NOMO-1 treated with dmso at 0.1 percent for 144 hours (cell line): ENCODE results near the gene IL3RA.

Experiments used
- DNase-seq: peaks from one replicate; lab custom pipeline; 2025; ENCODE audit not compliant: unreplicated experiment; lab: John Stamatoyannopoulos, UW

IL3RA gene

DNA sequence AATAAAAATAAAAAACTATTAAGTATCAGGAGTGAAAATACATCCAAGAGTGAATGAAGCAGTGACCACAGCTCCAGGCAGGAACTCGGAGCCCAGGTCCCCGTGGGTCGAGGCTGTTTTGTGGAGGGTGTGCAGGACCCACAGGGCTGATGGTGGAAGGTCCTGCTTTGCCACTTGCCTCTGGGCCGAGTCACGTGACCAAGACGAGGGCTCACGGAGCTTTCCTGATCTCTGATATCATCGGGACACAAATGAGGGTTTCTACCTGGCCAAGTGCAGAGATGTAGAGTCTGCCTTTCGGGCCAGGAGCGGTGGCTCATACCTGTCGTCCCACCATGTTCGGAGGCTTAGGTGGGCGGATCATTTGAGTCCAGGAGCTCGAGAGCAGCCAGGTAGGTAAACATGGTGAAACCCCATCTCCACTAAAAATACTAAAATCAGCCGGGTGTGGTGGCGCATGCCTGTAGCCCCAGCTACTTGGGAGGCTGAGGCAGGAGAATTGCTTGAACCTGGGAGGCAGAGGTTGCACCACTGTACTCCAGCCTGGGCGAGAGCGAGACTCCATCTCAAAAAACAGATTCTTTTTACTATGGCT lies 48.2 kb downstream of the IL3RA start:
- no peak for DNase-seq

DNA sequence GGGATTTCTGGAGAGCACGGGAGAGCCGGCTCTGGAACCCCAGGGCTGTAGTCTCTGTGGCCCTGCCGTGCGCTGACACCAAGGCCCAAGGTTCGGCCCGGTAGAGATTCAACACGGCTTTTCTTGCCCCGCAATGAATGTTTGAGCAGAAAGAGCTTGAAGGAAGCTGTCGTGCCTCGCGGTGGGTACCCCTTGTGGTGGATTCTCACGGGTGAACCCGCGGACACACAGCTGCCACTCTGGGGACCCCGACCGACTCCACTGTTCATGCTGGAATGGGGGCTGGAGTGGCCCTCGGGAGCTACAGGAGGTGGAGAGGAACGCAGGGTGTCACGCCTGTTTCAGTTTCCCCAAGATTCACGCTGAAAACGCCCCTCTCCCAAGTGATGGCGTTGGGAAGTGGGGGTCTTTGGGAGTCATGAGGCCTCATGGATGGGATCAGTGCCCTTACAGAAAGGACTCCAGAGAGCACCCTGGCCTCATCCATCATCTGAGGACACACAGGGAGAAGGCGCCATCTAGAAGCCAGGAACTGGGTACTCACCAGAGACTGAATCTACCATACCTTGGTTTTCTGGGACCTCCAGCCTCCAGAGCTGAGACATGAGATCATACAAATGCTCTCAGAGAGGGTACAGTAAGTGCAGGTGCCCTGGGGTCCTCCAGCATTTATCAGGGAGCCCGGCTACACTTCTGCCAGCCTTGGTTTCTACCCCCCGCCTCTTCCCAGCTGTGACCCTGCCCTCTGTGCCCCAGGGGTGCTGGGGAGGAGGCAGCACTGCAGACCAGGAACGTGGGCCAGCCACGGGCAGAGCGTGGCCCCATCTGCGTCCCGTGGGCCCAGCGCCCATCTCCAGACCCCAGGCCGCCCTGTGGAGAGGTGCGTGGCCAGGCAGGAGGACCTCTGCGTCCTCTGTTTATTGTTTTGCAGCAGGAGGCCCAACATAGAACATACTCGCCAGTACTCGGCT lies 49.0 kb downstream of the IL3RA start:
- DNase-seq = no peak

DNA sequence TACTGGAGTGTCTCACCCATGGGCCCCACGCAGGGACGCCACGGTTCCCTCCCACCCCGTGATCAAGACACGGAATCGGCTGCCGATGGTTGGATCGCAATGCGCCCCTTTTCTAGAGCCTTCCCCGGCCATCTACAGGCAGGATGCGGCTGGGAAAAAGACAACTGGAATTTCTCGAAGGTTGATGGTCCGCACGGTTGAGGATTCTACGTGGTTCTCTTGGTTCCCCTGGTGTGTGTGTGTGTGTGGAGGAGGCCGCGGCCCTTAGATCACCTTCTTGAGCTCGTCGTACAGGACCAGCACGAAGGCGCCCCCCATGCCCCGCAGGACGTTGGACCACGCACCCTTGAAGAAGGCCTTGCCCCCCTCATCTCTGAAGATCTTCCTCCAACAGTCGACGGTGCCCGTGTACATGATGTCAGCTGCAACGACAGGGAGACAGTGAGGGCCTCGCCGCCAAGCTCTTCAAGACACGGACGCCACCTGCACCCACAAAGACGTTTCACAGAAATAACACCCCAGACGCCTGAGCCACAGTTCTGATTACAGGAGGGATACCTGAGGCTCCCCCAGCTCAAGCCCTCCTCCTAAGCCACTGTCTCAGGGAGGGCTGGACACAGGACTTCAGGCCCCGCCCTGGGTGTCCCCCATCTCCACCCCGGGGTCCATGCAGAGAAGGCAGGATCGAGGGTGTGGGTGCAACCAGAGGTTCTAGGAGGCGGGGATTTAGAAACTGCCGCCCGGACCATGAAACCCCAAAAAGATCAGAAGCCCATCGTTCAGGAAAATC lies 49.9 kb downstream of the IL3RA start:
- DNase-seq = no peak

DNA sequence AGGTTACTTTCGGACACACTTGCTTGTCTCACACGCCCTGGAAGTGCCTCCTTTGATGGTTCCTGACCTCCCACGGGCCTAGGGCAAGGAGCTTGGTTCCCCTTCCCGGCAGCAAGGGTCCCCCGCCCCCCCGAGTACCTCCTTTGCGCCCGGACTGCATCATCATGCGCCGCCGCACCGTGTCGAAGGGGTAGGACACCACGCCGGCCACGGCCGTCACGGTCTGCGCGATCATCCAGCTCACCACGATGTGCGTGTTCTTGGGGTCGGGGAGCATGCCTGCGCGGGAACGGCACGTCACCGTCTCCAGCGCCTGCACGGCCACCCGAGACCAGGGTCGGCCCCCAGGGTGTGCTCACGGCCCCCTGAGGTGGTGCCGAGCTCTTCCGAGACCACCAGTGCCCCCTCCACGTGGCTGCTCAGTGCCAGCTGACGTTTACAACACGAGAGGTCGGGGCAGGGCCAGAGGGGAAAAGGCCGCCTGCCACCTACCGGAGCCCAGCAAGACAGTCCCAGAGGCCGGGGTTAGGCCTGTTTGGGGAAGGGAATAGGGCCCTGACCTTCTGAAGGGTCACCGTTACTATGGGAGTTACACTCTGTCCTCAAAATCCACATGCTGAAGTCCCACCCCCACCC lies 50.7 kb downstream of the IL3RA start:
- DNase-seq = no peak

DNA sequence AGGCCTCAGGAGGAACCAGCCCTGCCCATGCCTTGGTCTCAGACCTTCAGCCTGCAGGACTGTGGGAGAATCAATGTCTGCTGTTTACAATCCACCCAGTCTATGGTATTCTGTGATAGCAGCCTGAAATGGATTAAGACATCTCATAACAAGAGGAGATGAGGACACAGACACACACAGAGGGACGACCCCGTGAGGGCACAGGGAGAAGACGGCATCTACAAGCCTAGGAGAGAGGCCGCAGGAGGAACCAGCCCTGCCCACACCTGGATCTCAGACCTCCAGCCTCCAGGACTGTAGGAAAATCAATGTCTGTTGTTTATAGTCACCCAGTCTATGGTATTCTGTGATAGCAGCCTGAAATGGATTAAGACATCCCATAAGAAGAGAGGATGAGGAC lies 52.1 kb downstream of the IL3RA start:
- no peak for DNase-seq

DNA sequence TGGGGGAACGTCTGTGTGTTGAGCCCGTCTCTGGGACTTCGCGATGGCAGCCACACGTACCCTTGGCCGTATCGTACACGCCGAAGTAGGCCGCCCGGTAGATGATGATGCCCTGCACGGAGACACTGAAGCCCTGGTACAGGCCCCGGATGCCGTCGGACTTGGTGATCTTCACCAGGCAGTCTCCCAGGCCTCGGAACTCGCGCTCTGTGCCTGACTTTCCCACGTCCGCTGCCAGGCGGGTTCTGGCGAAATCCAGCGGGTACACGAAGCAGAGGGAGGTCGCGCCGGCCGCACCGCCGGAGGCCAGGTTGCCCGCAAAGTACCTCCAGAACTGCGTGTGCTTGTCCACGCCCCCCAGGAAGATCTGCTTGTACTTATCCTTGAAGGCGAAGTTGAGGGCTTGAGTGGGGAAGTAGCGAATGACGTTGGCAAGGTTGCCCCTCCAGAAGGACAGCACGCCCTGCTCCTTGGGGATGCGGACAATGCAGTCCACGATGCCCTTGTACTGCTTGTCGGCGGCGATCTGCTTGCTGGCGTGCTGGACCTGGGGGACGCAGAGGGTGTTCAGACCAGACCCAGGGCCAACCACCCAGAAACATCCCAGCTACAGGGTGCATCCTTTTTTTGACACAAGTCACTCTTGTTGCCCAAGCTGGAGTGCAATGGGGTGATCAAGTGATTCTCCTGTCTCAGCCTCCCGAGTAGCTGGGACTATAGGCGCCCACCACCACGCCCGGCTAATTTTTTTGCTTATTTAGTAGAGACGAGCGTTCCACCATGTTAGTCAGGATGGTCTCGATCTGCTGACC lies 52.8 kb downstream of the IL3RA start:
- DNase-seq = no peak

DNA sequence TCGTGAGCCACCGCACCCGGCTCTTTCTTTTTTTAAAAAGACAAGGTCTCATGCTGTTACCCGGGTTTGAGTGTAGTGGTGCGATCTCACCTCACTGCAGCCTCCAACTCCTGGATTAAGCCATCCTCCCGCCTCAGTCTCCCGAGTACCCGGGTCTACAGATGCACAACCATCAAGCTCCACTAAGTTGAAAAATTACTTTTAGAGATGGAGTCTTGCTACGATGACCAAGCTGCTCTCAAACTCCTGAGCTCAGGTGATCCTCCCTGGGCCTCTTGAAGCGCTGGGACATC lies 53.4 kb downstream of the IL3RA start:
- DNase-seq = no peak

DNA sequence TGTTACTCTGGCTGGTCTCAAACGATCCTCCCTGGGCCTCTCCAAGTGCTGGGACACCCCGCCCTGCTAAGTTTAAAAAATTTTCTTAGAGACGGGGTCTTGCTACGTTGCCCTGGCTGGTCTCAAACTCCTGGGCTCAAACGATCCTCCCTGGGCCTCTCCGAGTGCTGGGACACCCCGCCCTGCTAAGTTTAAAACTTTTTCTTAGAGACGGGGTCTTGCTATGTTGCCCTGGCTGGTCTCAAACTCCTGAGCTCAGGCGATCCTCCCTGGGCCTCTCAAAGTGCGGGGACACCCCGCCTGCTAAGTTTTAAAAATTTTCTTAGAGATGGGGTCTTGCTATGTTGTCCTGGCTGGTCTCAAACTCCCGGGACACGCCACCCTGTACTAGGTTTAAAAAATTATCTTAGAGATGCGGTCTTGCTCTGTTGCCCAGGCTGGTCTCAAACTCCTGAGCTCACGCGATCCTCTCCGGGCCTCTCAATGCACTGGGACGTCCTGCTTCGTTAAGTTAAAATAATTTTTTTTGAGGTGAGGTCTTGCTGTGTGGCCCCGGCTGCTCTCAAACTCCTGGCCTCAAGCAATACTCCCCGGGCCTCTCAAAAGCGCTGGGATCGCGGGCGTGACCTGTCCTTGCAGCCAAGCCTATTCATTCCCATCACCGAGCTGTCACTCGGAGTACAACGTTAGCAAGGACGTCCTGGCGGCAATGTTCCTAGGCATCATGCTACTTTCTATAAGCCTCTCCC lies 54.2 kb downstream of the IL3RA start:
- DNase-seq = no peak

DNA sequence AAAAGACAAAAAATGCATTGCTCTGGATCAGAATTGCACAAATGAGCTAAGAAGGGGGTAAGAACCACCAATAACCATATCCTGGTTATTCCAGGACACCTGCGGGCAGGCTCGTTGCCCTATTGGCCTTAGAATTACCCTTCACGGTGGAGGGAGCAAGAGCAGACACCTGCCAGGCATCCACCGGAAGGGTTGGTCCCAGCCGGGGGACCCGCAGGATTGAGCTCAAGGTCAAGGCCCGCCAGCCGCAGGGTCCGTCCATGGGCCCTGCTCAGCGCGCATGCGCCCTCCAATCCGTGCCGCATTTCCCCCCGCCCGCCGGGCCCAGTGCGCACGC lies 54.8 kb downstream of the IL3RA start:
- no peak for DNase-seq

DNA sequence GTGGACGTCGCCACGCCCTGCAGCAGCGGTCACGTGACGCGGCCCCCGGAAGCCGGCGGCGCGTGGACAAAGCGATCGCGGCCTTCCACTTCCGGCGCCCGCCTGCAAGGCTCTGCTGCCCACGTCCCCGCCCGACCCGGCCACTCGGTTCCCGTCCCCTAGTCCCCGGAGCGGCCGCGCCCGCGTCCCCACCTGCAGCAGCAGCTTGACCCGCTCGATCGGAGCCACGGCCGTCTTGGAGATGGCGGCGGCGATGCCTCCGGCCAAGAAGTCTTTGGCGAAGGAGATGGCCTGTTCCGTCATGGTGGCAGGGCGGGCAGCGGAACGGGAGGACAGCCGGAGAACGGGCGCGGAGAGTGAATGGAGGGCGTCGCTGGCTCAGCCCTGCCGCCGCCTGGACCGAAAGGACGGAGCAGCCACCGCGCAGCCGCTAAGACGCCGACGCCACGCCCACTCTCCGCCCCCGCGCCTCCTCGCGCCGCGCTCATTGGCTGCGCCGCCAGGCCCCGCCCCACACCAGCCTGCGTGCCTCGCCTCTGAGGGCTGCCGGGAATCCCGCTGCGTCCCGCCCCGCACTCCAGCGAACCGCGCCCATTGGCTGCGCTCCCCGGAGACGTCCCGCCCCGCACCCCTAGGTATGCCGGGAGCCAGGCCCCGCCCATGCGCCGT lies 55.3 kb downstream of the IL3RA start, which contains the start of gene SLC25A6:
SLC25A6 (minus strand) TSS at position 407 of the 669 bp plus-strand sequence; CDS start at position 303, 104 bp downstream.
- DNase-seq = no peak

DNA sequence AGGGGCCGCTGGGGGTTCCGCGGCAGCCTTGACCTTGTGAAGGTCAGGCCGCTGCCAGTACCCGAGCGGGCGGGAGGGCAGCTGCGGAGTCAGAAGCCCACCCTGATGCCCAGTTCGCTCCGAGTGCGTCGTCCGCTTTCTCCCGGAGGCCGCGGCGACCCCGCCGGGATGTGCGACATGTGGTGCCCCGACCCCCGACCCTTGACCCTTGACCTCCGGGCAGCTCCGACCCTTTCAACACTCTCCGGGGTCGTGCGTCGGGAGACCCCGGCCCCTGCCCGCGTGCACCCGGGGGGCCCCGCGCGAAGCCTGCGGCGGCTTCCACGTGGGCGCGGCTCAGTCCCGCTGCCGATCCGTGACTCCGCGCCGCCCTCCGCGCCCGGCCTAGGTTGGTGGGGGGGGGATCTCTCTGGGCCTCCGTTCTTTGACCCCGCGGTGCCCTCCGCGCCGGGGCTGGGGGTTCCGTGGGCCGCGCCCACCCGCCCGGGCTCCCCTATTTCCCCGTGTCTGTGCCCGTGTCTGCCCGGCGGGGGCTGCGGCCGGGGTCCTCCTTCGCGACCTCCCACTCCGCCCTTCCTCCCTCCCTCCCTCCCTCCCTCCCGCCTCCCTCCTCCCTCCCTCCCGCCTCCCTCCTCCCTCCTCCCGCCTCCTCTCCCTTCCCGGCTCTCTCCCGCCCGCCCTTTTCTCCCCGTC lies 55.9 kb downstream of the IL3RA start:
- DNase-seq = no peak

DNA sequence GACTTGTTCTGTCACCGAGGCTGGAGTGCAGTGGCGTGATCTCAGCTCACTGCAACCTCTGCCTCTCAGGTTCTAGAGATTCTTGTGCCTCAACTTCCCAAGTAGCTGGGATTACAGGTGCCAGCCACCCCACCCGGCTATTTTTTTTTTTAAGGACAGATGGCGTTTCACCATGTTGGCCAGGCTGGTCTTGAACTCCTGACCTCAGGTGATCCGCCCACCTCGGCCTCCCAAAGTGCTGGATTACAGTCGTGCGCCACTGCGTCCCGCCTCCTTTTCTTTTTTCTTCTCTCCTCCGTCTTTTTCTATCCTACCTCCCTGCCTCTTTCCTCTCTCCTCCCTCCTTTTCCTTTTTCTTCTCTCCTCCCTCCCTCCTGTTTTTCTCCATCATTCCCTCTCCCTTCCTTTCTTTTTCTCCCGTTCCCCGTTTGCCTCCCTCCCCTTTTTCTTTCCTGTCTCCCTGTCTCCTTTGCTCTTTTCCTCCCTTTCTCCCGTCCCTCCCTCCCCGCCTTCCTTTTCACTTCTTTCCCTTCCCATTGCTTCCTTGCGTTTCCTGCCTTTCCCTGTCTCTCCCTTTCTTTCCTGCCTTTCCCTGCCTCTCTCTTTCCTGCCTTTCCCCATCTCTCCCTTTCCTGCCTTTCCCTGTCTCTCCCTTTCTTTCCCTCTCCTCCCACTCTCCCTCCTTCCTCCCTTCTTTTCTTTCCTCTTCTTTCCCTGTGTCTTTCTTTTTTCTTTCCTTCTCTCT lies 57.5 kb downstream of the IL3RA start:
- DNase-seq = no peak

DNA sequence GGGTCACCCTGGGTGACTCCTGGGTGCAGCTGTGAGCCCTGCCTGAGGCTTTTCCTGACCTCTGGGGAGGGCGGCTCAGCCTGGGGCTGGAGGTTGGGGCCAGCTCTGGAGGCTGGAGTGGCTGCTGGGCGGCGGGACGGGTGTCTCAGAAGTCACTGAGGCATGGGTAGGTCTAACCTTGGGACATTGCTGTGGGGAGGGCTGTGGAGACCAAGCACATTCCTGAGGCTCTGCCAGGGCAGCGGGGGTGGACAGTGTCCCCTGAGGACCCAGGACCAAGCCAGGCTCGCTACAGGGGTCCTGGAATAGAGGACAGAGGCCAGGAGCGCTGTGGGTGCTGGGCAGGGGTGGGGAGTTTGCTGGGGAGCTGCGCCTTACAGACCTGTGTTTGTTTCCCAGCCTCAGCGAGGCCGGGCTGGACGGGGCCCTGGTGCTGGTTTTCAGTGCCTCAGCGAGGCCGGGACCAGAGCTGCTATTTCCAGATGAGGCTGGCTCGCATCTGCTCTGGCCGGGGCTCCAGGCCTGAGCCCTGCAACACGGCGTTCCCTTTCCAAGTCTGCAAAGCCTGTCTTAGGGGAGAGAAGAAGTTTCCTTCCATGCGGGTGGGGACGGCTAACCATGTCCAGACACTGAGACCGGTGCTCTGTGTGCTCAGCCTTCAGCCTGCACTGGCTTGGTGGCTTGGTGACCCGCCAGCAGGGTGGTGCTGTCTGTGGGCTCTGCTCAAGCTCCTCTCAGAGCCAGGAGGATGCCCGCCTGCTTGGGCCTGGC lies 58.3 kb downstream of the IL3RA start:
- DNase-seq = no peak

DNA sequence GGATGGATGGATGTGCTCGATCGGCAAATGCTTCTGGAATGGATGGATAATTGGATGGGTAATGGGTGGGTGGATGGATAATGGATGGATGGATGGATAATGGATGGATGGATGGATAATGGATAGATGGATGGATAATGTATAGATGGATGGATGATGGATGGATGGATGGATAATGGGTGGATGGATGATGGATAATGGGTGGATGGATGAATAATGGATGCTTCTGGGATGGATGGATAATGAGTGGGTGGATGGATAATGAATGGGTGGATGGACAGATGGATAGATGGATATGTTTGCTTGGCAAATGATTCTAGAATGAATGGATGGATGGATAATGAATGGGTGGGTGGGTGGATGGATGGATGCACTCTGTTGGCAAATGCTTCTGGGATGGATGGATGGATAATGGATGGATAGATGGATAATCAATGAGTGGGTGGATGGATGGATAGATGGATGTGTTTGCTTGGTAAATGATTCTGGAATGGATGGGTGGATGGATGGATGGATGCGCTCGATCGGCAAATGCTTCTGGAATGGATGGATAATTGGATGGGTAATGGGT lies 59.1 kb downstream of the IL3RA start:
- DNase-seq = no peak

DNA sequence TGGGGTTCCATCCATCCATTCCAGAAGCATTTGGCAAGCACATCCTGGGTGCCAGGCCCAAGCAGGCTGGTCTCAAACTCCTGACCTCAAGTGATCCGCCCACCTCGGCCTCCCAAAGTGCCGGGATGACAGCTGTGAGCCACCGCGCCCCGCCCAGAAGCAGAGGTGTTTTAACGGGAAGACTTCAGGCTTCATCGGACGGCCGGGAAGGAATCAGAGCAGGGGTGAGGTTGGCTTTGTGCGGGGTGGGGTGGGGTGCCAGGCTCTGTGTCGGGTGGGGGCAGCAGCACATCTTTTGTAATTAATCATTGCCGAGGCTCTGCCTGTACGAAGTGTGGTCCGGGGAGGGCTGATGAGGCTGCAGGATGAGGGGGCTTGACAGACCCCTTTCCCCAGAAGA lies 60.4 kb downstream of the IL3RA start:
- no peak for DNase-seq

DNA sequence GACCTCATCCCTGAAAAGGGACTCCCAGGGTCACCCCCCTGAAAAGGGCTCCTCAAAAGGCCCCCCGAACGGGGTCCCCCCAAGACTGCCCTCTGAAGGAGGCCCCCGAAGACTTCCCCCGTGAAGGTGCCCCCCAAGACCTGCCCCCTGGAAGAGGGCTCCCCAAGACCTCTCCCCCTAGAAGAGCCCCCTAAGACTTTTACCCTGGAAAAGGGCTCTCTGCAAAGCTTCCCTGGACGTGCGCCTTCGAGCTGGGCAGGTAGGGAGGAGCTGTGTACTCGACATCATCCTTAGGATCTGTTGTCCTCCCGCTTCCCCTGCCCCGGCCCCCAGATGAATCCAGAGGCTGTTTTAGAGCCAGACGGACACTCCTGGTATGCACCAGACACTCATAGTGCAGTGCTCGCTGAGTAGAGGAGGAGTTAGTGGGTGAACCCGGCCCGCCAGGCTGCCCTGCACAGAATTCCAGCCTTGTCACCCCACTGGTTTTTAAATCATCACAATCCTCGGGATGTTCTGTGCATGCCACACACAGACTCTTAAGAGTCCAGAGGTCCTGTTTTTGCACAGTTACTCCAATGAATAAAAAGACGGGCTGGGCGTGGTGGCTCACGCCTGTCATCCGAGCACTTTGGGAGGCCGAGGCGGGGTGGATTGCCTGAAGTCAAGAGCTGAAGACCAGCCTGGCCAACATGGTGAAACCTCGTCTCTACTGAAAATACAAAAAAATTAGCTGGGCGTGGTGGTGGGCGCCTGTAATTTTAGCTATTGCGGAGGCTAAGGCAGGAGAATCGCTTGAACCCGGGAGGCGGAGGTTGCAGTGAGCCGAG lies 61.1 kb downstream of the IL3RA start:
- no peak for DNase-seq
